ENCODE measurements around the gene WDR48. TPM values are rescaled to one million over a fixed set of nuclear protein-coding genes. Genes with fewer than 3 reads are reported as not detected.

WDR48 gene
- total RNA-seq, 4 donors from 2014 or later, result 26.1 to 37.0 (median 34.2) TPM

DNA sequence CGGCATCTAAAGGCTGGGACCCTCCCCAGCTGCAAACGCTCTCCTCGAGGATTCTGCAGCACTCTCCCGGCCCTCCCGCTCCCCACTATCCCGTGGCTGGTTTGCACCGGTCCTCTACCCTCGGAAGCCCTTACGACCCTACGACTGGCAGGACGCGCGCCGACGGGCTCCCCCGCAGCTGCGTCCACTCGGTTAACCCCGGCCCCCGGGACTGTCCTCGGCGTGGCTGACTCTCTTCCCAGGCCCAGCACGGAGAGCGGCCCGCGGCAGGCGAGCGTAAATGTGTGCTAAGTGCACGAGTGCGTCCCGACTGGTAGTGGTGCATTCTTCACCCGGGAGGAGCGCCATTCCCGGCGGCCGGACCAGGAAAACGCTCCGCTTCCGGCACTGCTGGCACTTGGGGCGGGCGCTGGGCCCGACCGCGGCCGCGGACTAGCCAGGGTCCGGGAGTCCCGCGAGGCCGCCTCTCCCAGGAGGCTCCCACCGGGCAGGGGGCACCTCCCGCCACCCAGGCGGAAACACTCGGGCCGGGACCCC, 55.1 kb downstream of the WDR48 start:
- no peak for TF ChIP-seq CTCF (IDR thresholded peaks at IDR 0.05; ENCODE audit: low read depth)

DNA sequence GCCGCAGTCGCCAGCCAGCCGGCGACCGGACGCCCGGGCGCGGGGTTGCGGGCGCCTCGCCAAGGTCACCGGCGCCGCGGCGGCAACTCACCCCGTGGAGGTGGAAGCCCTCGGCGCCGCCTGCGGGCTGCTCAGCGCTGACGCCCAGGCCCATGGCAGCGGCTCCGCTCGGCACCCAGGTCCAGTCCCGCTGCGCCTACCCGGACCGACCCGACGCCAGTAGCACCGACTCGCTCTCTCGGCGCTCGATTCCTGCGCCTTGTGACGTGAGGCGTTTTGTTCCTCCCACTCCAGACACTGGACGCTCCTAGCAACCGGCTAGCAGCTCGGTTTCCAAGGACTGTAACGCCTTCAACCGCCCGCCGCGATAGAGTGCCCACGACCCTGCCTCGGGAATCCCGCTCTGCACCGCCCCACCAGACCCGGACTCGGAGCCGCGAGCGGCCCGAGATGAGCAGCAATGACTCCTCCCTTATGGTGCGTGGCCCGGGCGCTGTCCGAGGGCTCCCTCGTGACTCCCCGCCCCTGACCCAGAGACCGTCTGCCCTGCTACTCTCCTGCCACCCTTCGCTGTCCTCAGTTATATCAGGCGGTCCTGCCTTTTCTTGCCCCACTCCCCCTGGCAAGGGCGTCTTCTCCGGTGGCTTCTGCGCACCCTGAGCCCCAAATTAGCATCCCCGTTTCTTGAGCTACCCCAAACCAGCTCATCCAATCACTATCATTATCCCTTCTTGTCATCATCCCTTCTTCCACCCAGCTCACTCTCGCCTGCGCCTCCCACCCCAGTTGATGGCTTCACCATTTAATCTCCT, 55.8 kb downstream of the WDR48 start, which contains the start of the genes GORASP1 and TTC21A:
TSS of gene GORASP1 (minus strand) at position 240 of the 812 bp plus-strand sequence. CDS start at position 154, 86 bp downstream.
TSS of gene TTC21A (plus strand) at position 293 of the 812 bp plus-strand sequence. CDS start at position 451, 158 bp downstream.
- TF ChIP-seq CTCF (IDR thresholded peaks at IDR 0.05; ENCODE audit: low read depth), result no peak

DNA sequence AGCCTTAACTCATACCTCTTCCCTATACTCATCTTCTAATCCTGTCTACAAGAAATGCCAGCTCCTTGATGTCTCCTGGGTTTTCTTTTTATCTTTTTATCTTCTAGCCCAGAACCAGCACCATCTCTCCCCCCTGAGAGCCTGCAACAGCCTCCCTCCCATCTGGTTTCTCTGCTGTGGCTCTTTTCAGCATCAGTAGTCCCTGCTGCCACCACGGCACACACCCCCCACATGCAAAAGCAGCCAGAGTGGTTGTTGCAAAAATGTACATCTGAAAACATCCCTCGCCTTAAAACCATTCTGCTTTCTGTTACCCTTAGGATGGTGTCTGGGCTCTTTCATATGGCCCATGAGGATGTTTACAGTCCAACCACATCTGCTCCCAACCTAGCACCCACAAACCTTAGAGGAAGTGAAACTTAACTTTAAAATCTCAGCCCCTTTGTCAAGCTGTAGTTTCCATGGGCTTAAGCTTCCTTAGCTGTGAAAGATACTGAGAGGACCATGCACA, 56.4 kb downstream of the WDR48 start:
- TF ChIP-seq CTCF (IDR thresholded peaks at IDR 0.05; ENCODE audit: low read depth), result no peak

DNA sequence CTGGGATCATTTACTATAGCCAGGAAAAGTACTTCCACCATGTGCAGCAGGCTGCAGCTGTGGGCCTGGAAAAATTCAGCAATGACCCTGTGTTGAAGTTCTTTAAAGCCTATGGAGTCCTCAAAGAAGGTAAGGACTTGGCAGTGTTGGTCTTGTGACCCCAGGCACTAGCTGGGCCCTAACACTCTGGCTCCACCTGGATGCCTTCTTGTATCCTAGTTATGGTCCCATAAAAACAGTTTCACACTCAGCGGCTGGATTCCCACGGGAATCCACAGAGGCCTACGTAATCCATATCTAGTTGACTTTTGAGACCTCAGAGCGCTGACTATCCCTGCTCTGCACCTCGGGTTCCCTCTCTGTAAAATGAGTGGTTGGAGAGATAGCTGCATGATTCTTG, 57.3 kb downstream of the WDR48 start:
- no peak for TF ChIP-seq CTCF (IDR thresholded peaks at IDR 0.05; ENCODE audit: low read depth)

DNA sequence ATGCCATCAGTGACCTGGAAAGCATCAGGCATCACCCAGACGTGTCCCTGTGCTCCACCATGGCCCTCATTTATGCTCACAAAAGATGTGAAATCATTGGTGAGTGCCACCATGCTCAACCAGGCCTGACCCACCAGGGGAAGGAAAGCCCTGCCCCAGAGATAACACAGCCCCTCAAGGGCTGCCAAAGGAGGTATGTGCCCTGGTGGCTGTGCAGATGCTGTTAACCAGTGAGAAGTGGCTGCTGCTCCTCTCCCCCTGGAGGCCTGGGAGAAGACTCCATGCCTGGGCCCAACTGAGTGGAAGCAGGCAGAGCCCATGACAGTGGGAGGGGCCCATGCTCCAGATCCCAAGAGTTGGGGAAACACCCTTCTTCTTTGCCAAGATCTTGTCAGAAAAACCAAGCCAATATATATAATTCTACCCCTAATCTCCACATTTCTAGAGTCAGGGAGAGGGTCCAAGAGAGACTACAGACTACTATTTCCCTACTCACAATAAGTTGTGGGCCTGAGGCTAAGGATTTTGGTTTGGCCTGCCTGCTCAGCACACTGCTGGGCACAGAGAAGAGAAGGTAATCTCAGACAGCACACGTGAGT, 58.3 kb downstream of the WDR48 start:
- no peak for TF ChIP-seq CTCF (IDR thresholded peaks at IDR 0.05; ENCODE audit: low read depth)

GRCh38 chr3:39112113-39112512, 60.3 kb downstream of the WDR48 start:
- no peak for TF ChIP-seq CTCF (IDR thresholded peaks at IDR 0.05; ENCODE audit: low read depth)

DNA sequence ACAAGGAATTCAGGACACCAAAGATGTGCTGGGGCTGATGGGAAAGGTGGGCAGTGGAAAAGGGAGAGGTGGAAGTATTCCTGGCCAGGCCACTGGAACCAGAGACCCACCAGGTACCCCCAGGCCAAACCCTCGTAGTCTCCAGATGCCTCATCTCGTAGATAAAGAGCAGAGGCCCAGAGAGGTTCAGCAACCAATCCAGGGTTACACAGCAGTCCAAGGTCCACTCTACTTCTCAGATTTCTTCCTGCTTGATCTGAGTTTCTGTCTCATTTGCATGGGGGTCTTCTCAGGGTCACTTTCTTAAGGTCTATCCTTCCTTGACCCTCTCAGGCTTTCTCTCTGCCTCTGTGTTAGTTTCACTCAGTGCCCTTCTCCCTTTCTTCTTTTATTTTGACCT, 60.7 kb downstream of the WDR48 start:
- TF ChIP-seq CTCF (IDR thresholded peaks at IDR 0.05; ENCODE audit: low read depth), result no peak

Measured in subcutaneous adipose tissue (tissue), 4 donors.